GM12878 (cell line): ENCODE data around the gene C10orf90. TPM values are rescaled to one million over a fixed set of nuclear protein-coding genes. Genes with fewer than 3 reads are reported as not detected.

Experiments
- ATAC-seq: fragments of 200-7000 bp; cut with Tn5 transposase; 3 replicates; pipeline ENCODE4 v1.9.1; 2020; ENCODE audit warnings: mild to moderate bottlenecking, moderate library complexity
- BruUV-seq: library from RNA; stranded (reverse); fragments of 400-500 nt; replicated peaks from 2 replicates; lab custom pipeline; 2021; lab: Mats Ljungman, UMichigan
- CTCF ChIA-PET: fragments of 300-600 bp; sonication (Branson Sonifier 250); formaldehyde crosslinking; extraction: SDS; loops from one replicate; lab custom pipeline; 2021; ENCODE audit warnings: inconsistent platforms; lab: Yijun Ruan, JAX
- POLR2A ChIA-PET: fragments of 350-600 bp; formaldehyde crosslinking; extraction: SDS; loops from one replicate; lab custom pipeline; 2021; ENCODE audit warnings: inconsistent platforms; lab: Charles Lee
- RAD21 ChIA-PET: fragments of 300-600 bp; sonication (Branson Sonifier 250); formaldehyde crosslinking; loops from one replicate; lab custom pipeline; 2023; ENCODE audit warnings: antibody characterized with exemption; ENCODE audit not compliant: unreplicated experiment; lab: Charles Lee
- SMC1A ChIA-PET: fragments of 300-600 bp; sonication (Branson Sonifier 250); formaldehyde crosslinking; loops from one replicate; lab custom pipeline; 2023; ENCODE audit not compliant: unreplicated experiment, uncharacterized antibody; lab: Charles Lee
- DNase-seq: peaks from one replicate; pipeline ENCODE4 v3.0.0-alpha.2; 2011; ENCODE audit warnings: low read depth, low spot score
- FAIRE-seq: peaks from 3 replicates; lab custom pipeline; 2011; peaks lifted over from hg19 to GRCh38; lab: Jason Lieb, UNC
- H2AFZ ChIP-seq: 2 replicates; pipeline ENCODE4 v1.6.0; 2011; ENCODE audit warnings: low read depth, low read length, control low read depth; ENCODE audit not compliant: control insufficient read depth
- H3K27ac ChIP-seq: 2 replicates; pipeline ENCODE4 v1.5.1; 2011; ENCODE audit warnings: control low read depth; ENCODE audit not compliant: control insufficient read depth, insufficient read depth
- H3K27me3 ChIP-seq, 2 experiments: replicated peaks in 1 of 2; 2 replicates each; pipeline versions ENCODE4 v1.6.0 to v1.6.1; 2011; ENCODE audit warnings: low read length in 1 of 2; ENCODE audit not compliant: control insufficient read depth in 2 of 2, insufficient read depth in 2 of 2
- H3K36me3 ChIP-seq, 2 experiments: 2 replicates each; pipeline ENCODE4 v1.5.1; 2011; ENCODE audit warnings: low read length in 1 of 2; ENCODE audit not compliant: control insufficient read depth in 2 of 2, insufficient read depth in 2 of 2
- H3K4me1 ChIP-seq: 2 replicates; pipeline ENCODE4 v1.6.1; 2011; ENCODE audit warnings: mild to moderate bottlenecking, low read length, moderate library complexity, mixed read lengths; ENCODE audit not compliant: control insufficient read depth, insufficient read depth
- H3K4me2 ChIP-seq: 2 replicates; pipeline ENCODE4 v1.6.0; 2011; ENCODE audit warnings: control low read depth; ENCODE audit not compliant: control insufficient read depth, insufficient read depth
- H3K4me3 ChIP-seq: fragments of 200-600 bp; sonication (generic); 2 replicates; pipeline ENCODE4 v1.5.1; 2016
- H3K79me2 ChIP-seq: 2 replicates; pipeline ENCODE4 v1.6.0; 2011; ENCODE audit warnings: low read length; ENCODE audit not compliant: control insufficient read depth, insufficient read depth
- H3K9ac ChIP-seq: 2 replicates; pipeline ENCODE4 v1.8.0; 2011; ENCODE audit warnings: low read length, control low read depth, mixed read lengths; ENCODE audit not compliant: control insufficient read depth, insufficient read depth
- H3K9me3 ChIP-seq: replicated peaks from 3 replicates; pipeline ENCODE4 v1.5.1; 2011; ENCODE audit warnings: mild to moderate bottlenecking, low read length; ENCODE audit not compliant: control insufficient read depth, insufficient read depth
- H4K20me1 ChIP-seq: 2 replicates; pipeline ENCODE4 v1.6.0; 2011; ENCODE audit not compliant: control insufficient read depth, insufficient read depth
- BMI1 ChIP-seq: fragments of 450-650 bp; IDR thresholded peaks from 2 replicates; pipeline ENCODE4 v1.6.1; 2016; ENCODE audit warnings: mild to moderate bottlenecking, moderate library complexity, borderline replicate concordance
- CBX3 ChIP-seq: fragments of 200-600 bp; sonication (generic); IDR thresholded peaks from 2 replicates; pipeline ENCODE4 v1.6.1; 2016; ENCODE audit warnings: low read depth, borderline replicate concordance
- CREB1 ChIP-seq: IDR thresholded peaks from 2 replicates; pipeline ENCODE4 v1.6.1; 2012; ENCODE audit warnings: low read depth, mild to moderate bottlenecking, inconsistent platforms
- GABPA ChIP-seq: IDR thresholded peaks from 2 replicates; pipeline ENCODE4 v1.6.1; 2014; ENCODE audit warnings: antibody characterized with exemption, low read depth, mild to moderate bottlenecking, inconsistent platforms
- GATAD2B ChIP-seq: fragments of 450-650 bp; conservative IDR thresholded peaks from 2 replicates; pipeline ENCODE4 v1.6.1; 2017; ENCODE audit warnings: low read depth, mild to moderate bottlenecking, moderate library complexity
- MAX ChIP-seq: IDR thresholded peaks from 2 replicates; pipeline ENCODE4 v1.6.1; 2012; ENCODE audit warnings: low read depth, low read length, improper control_type of control experiment
- PML ChIP-seq: IDR thresholded peaks from 2 replicates; pipeline ENCODE4 v1.6.1; 2012; ENCODE audit warnings: low read length, inconsistent platforms
- TCF3 ChIP-seq: IDR thresholded peaks from 2 replicates; pipeline ENCODE4 v1.6.1; 2012; ENCODE audit warnings: low read depth, mild to moderate bottlenecking, low read length, borderline replicate concordance; ENCODE audit not compliant: insufficient read depth
- WGBS: methylation state at CpG from one replicate; pipeline ENCODE4 v1.1.6; 2016; ENCODE audit warnings: low lambda C conversion rate; ENCODE audit not compliant: insufficient replicate concordance, insufficient coverage; ENCODE audit errors: missing lambda C conversion rate; 5-methylcytosine and 5-hydroxymethylcytosine counted together
- in situ Hi-C: fragments of 300-500 bp; cut with MboI; formaldehyde crosslinking; loops from 9 replicates; pipeline ENCODE4 v1.14.3; 2018; ENCODE audit warnings: mixed read lengths
- intact Hi-C: fragments of 100-400 bp; cut with micrococcal nuclease; formaldehyde crosslinking; loops from one replicate; pipeline ENCODE4 v1.14.2; 2022; ENCODE audit not compliant: unreplicated experiment
- polyA plus RNA-seq, 11 experiments: library from polyadenylated mRNA; depleted of rRNA in 4 of 11; unstranded in 6 of 11; stranded (reverse) in 5 of 11; fragments of >200 nt; fragmentation: Nextera tagmentation in 4 of 11; fragmentation: Illumina TruSeq in 1 of 11; extraction: Ambion mirVana in 4 of 11; extraction: Trizol in 1 of 11; gene quantifications; 1 replicate in 1 of 11; 2 replicates in 10 of 11; pipeline versions ENCODE4 v1.2.1 to v1.2.3, GENCODE V29; 2011 to 2016; ENCODE audit warnings: inconsistent platforms in 2 of 11, missing spikeins in 2 of 11, low read depth in 1 of 11
- total RNA-seq, 4 experiments: library from RNA; depleted of rRNA in 3 of 4; stranded (reverse); fragments of >200 nt in 3 of 4; fragmentation: Illumina TruSeq in 1 of 4; extraction: Trizol in 1 of 4; gene quantifications; 2 replicates each; pipeline versions ENCODE4 v1.2.1 to v1.2.3, GENCODE V29; 2013 to 2021
- TF ChIP-seq, protein P1 (sequence below): fragments of 450-650 bp; IDR thresholded peaks from 2 replicates; pipeline ENCODE4 v1.6.1; 2016; ENCODE audit warnings: mild to moderate bottlenecking
- TF ChIP-seq, protein P2 (sequence below): IDR thresholded peaks from 2 replicates; pipeline ENCODE4 v1.6.1; 2011; ENCODE audit warnings: low read depth, low read length, improper control_type of control experiment, borderline replicate concordance
- TF ChIP-seq, protein P3 (sequence below): fragments of 450-650 bp; conservative IDR thresholded peaks from 2 replicates; pipeline ENCODE4 v1.6.1; 2017; ENCODE audit warnings: mild to moderate bottlenecking, moderate library complexity

C10orf90 gene
- total and polyA plus RNA-seq, 10 of the 15 experiments (the other 5 are each of a cell fraction or from before 2014, with no cell fraction given), result 0.04 TPM; not detected in 9

DNA sequence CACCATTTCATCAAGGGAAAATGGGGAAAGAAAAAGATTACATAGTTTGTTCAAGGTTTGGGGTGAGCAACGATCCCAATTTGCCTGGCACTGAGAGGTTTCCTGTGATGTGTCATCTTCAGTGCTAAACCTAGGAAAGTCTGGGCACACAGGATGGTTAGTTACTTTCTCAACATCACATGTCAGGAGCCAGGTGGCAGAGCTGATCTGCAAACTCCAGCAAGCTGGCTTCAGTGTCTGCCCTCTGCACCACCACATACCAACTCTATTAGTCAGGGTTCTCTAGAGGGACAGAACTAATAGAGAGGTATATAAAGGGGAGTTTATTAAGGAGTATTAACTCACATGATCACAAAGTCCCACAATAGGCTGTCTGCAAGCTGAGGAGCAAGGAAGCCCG lies 293.5 kb downstream of the C10orf90 start:
- Histone ChIP-seq H2AFZ (no peak overlapping the region), H3K9me3 (no peaks in the 10 kb centered on the region), H3K4me1 (no peaks in the 10 kb centered on the region), H3K79me2 (no peaks in the 10 kb centered on the region), H3K27me3 (no peaks in the 10 kb centered on the region), H3K9ac (no peak overlapping the region), H3K4me2 (no peak overlapping the region), H4K20me1 (no peaks in the 10 kb centered on the region), H3K27ac (no peak overlapping the region), H3K4me3 (no peak overlapping the region)
- SMC1A ChIA-PET, result interaction anchor here (1.3 kb wide), 1 partner anchor 8 kb away, joined by 4 read pairs; no protein-coding TSS in a partner anchor
- POLR2A ChIA-PET, result no interaction called here
- WGBS, result 7% methylated on average over 2 of the region's 2 CpGs
- RAD21 ChIA-PET, result no interaction called here
- CTCF ChIA-PET, result no interaction called here
- in situ Hi-C loops, result no loop called here
- BruUV-seq, result no TSS peak
- intact Hi-C loops, result no loop called here
- FAIRE-seq, result no peak
- DNase-seq, result no peak
- ATAC-seq, result no peak
- TF ChIP-seq, protein P1, sequence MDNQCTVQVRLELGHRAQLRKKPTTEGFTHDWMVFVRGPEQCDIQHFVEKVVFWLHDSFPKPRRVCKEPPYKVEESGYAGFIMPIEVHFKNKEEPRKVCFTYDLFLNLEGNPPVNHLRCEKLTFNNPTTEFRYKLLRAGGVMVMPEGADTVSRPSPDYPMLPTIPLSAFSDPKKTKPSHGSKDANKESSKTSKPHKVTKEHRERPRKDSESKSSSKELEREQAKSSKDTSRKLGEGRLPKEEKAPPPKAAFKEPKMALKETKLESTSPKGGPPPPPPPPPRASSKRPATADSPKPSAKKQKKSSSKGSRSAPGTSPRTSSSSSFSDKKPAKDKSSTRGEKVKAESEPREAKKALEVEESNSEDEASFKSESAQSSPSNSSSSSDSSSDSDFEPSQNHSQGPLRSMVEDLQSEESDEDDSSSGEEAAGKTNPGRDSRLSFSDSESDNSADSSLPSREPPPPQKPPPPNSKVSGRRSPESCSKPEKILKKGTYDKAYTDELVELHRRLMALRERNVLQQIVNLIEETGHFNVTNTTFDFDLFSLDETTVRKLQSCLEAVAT, result no peak
- TF ChIP-seq MAX, result no peak
- TF ChIP-seq, protein P2, sequence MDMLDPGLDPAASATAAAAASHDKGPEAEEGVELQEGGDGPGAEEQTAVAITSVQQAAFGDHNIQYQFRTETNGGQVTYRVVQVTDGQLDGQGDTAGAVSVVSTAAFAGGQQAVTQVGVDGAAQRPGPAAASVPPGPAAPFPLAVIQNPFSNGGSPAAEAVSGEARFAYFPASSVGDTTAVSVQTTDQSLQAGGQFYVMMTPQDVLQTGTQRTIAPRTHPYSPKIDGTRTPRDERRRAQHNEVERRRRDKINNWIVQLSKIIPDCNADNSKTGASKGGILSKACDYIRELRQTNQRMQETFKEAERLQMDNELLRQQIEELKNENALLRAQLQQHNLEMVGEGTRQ, result no peak
- TF ChIP-seq CREB1, result no peak
- TF ChIP-seq GABPA, result no peak
- TF ChIP-seq, protein P3, sequence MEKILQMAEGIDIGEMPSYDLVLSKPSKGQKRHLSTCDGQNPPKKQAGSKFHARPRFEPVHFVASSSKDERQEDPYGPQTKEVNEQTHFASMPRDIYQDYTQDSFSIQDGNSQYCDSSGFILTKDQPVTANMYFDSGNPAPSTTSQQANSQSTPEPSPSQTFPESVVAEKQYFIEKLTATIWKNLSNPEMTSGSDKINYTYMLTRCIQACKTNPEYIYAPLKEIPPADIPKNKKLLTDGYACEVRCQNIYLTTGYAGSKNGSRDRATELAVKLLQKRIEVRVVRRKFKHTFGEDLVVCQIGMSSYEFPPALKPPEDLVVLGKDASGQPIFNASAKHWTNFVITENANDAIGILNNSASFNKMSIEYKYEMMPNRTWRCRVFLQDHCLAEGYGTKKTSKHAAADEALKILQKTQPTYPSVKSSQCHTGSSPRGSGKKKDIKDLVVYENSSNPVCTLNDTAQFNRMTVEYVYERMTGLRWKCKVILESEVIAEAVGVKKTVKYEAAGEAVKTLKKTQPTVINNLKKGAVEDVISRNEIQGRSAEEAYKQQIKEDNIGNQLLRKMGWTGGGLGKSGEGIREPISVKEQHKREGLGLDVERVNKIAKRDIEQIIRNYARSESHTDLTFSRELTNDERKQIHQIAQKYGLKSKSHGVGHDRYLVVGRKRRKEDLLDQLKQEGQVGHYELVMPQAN, result no peak
- no peak for TF ChIP-seq TCF3
- TF ChIP-seq GATAD2B, result no peak
- TF ChIP-seq PML, result no peak
- no peak for TF ChIP-seq CBX3
- no peak for TF ChIP-seq BMI1
- TF ChIP-seq, all 136 proteins: peak for 0
- no peaks in the 10 kb centered on the region for H3K36me3 ChIP-seq
